ENCODE data around the gene DACH1. TPM values are rescaled to one million over a fixed set of nuclear protein-coding genes. Genes with fewer than 3 reads are reported as not detected.

The DACH1 gene
- total and polyA plus RNA-seq, 2 donors (not counting 3 experiments of a cell fraction or from before 2014, with no cell fraction given), result 8.6 to 28.3 TPM

GRCh38 chr13:71727662-71728061 is 139.3 kb downstream of the DACH1 start:
- TF ChIP-seq, protein P1, sequence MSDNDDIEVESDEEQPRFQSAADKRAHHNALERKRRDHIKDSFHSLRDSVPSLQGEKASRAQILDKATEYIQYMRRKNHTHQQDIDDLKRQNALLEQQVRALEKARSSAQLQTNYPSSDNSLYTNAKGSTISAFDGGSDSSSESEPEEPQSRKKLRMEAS (IDR thresholded peaks at IDR 0.05; ENCODE audit: insufficient read depth, insufficient read length), result no peak
- TF ChIP-seq FOS (IDR thresholded peaks at IDR 0.05; ENCODE audit: borderline replicate concordance, insufficient read depth, low read length) (no peak), JUN (IDR thresholded peaks at IDR 0.05; ENCODE audit: borderline replicate concordance, insufficient read depth, insufficient read length, low read depth) (no peak), POLR2AphosphoS5 (IDR thresholded peaks at IDR 0.05; ENCODE audit: insufficient read depth, low read depth, low read length) (no peak), POLR2A (IDR thresholded peaks at IDR 0.05; ENCODE audit: low read depth, low read length) (no peak), MYC (IDR thresholded peaks at IDR 0.05; ENCODE audit: low read depth, low read length) (no peak), GATA2 (IDR thresholded peaks at IDR 0.05; ENCODE audit: insufficient read depth, insufficient read length, low read depth, low read length) (no peak), EZH2 (IDR thresholded peaks at IDR 0.05; ENCODE audit: borderline replicate concordance, low read depth, low read length, severe bottlenecking) (no peak)
- TF ChIP-seq, protein P2, sequence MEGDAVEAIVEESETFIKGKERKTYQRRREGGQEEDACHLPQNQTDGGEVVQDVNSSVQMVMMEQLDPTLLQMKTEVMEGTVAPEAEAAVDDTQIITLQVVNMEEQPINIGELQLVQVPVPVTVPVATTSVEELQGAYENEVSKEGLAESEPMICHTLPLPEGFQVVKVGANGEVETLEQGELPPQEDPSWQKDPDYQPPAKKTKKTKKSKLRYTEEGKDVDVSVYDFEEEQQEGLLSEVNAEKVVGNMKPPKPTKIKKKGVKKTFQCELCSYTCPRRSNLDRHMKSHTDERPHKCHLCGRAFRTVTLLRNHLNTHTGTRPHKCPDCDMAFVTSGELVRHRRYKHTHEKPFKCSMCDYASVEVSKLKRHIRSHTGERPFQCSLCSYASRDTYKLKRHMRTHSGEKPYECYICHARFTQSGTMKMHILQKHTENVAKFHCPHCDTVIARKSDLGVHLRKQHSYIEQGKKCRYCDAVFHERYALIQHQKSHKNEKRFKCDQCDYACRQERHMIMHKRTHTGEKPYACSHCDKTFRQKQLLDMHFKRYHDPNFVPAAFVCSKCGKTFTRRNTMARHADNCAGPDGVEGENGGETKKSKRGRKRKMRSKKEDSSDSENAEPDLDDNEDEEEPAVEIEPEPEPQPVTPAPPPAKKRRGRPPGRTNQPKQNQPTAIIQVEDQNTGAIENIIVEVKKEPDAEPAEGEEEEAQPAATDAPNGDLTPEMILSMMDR (IDR thresholded peaks at IDR 0.05; ENCODE audit: extremely low read depth in 1 of 2, insufficient read depth in 1 of 2, low read depth in 1 of 2, low read length in 2 of 2), result no peak
- no TSS peak for BruUV-seq (replicated peaks)
- no peak for FAIRE-seq

More at GRCh38 chr13:71727662-71728061, 139.3 kb downstream of the DACH1 start:
- ChIA-PET CTCF (no interaction called here), POLR2A (no interaction called here)
- Histone ChIP-seq H3K9ac (replicated peaks; ENCODE audit: extremely low read depth, insufficient read depth, low read length) (no peak overlapping the region), H3K79me2 (ENCODE audit: control insufficient read depth, insufficient read depth, low read length) (no peaks in the 10 kb centered on the region), H4K20me1 (replicated peaks; ENCODE audit: control insufficient read depth, extremely low read depth, insufficient read depth, low read length) (no peaks in the 10 kb centered on the region), H3K27me3 (ENCODE audit: control insufficient read depth in 2 of 2, insufficient read depth in 2 of 2, low read length in 2 of 2) (no peaks in the 10 kb centered on the region), H3K27ac (ENCODE audit: insufficient read depth, low read depth, low read length) (no peak overlapping the region), H3K36me3 (ENCODE audit: control insufficient read depth in 2 of 2, extremely low read depth in 1 of 2, insufficient read depth in 2 of 2, low read length in 2 of 2) (no peaks in the 10 kb centered on the region), H3K4me2 (ENCODE audit: insufficient read depth, low read length) (no peak overlapping the region), H3K4me1 (ENCODE audit: control insufficient read depth, extremely low read depth, insufficient read depth, low read length) (no peaks in the 10 kb centered on the region), H3K9me3 (replicated peaks; ENCODE audit: control insufficient read depth, insufficient read depth, low read length) (no peaks in the 10 kb centered on the region), H2AFZ (ENCODE audit: low read depth, low read length) (no peak overlapping the region), H3K4me3 (replicated peaks in 1 of 3; ENCODE audit: insufficient read depth in 1 of 3, low read depth in 1 of 3, low read length in 3 of 3) (no peak overlapping the region), H3K9me1 (replicated peaks; ENCODE audit: control insufficient read depth, extremely low read depth, insufficient read depth, low read length) (no peaks in the 10 kb centered on the region)
- DNase-seq (ENCODE audit: low read depth, low spot score), result peak; percentile 20
- intact Hi-C loops (cut with micrococcal nuclease) (no loop called here), dilution Hi-C loops (cut with MboI; ENCODE audit: extremely low pct_ligation_motif_present, low sequenced_read_pairs) (no loop called here)

Data from endothelial cell of umbilical vein (primary cell).